DMS53 (cell line): ENCODE measurements around the gene PPP1R13B.
A peak's percentile ranks its signal among the peaks of the same experiment; 100 is the strongest.
"Not testable (repeated sequence)": the region's sequence is repeated elsewhere in the genome, so short reads cannot be mapped to it uniquely, and the experiment has no call there.

Source experiments
- DNase-seq: peaks from one replicate; lab custom pipeline; 2025; lab: John Stamatoyannopoulos, UW

Gene PPP1R13B

DNA sequence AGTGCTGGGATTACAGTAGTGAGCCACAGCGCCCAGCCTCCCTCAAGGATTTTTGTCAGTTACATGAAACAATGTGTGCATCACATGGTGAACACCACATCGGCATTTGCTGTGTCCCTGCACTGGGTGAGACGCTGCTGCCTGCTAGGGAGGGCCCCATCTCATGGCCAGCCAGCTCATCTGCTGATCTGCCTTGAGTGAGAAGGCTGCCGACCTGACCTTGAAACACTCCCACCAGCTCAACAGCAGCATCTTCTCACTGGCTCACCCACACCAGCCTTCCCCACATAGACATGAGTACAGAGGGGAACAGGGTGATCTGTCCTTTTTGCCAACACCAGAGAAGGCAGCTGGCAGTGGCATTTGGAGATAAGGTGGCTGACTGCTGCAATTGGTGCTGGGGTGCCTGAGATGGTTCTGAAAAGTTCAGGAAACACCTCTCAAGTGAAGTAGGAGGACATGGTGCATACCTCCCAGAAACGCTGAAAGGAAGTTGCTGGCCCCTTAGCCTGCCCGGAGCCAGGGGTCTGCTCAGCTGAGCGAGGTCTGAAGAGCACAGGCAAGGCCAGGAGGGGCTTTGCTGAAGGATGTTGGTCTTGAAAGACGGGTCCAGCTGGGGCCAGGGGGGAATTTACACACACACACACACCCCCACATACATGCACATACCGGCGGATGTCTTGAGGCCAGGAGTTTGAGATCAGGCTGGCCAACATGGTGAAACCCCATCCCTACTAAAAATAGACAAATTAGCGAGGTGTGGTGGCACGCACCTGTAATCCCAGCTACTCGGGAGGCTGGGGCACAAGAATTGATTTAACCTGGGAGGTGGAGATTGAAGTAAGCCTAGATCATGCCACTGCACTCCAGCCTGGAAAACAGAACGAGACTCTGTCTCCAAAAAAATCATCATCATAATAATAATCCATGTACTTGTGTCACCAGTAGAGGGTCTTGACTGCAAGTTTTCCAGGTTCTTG, 14.3 kb upstream of the PPP1R13B start:
- no peak for DNase-seq

DNA sequence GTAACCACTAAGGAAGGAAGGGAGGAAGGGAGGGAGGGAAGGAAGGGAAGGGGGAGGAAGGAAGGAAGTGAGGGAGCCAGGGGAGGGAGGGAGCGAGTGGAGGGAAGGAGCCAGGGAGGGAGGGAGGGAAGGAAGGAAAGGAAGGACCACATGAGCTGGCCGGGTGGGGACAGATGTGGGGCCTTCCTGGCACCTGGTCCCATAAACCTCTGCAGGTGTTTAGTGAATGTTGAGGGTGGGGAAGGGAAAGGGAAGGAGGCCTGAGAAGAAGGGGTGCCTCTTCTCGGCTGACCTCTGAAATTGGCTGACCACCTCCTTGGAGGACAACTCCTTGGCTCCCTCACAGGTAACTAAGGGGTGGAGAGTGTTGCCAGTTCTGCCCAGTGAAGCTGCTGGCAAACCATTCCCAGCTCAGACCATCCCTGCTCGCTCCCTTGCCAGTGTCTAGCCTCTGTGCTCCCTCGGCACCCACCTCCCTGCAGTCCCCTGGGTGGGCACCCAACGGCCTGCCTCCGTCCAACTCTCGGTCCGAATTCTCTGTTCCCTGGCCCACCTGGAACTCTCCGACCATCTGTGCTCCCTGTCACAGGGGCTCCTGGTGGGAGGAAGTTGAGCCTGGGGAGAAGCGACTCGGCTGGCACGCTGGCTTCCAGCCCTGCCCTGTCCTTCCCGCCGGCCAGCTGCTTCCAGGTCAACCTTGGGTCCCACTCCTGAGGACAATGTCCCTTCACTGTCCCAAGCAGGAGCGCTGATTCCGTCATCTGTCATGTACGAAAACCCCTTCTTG, 12.2 kb upstream of the PPP1R13B start:
- DNase-seq: no peak

DNA sequence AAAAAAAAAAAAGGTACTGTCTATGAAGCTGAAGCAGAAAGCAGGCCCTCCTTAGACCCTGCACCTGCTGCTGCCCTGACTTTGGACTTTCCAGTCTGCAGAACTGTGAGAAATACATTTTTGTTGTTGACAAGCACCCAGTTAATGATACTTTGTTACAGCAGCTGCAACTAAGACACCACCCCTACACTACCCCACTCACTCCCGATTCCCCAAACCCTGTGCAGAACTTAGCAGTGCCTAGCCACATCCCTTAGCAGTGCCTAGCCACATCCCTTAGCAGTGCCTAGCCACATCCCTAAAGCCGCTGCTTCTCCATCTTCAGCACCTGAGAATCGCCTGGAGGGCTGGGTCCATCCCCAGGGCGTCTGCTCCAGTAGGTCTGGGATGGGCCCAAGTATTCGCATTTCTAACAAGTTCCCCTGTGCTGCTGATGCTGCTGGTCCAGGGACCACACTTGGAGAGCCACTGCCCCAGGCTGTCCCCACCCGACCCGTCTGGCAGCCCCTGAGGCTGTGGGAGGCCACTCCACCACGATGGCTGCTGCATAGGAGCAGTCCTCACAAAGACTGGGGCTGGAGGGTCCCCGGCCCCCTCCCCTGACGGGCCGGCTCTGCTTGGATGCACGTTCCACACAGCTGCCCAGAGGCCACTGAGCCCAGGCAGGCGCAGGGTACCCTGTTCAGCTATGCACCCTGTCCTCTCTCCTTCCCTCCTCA, 10.8 kb upstream of the PPP1R13B start:
- no peak for DNase-seq

DNA sequence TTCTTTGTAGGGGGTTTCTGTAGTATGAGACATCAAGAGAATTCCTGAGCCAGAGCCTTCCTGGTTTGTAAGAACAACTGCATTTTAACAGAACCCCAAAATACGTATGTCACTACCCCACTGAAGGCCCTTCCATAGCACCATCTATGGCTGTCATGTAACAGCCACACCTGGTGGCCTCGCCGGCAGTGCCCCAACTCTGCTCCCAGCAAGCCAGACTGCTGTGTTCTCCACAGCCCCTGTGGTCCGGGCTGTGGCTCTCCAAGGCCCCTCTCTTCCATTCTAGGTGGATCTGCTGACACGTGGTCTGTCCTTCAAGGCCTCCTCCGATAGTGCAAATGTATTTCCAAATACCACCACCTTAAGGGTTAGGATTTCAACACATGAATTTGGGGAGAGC, 9.9 kb upstream of the PPP1R13B start:
- DNase-seq: no peak

DNA sequence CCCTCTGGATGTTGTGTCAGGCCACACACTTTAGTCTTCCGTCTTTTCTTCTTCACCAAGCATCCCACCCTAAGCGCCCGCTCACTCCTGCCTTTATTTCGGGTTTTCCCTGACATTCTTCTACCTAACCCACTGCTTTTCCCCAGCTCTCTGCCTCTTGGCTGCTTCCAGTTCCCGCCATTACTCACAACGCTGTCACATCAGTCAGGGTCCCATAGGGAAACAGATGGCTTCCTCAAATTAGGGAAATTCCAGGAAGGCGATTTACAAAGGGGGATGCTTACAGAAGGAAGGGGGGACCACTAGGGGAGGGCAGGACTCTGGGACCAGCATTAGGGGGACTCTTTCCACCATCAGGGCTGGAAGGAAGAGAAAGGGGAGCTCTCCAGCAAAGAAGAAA, 9.2 kb upstream of the PPP1R13B start:
- no peak for DNase-seq

GRCh38 chr14:103856105-103856504, 8.7 kb upstream of the PPP1R13B start:
- no peak for DNase-seq

DNA sequence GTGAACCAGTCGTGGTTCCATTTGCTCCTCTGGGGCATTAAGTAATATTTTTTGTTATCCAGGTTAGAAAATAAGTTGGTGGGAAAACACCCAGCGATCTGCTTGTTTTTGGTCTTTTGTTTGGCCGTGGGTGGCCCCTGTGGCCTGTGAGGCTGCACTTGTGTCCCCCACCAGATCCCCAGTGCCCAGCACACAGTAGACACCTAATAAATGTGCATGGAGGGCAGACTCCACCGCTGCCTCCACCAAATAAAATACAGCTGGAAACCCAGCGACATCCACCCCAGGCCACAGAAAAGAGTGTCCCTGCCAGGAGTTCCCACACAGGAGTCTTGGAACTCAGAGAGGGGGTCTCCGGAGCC, 8.3 kb upstream of the PPP1R13B start:
- DNase-seq: no peak

- DNase-seq: peak; percentile 31
Measured at GRCh38 chr14:103854822-103855733, 7.7 kb upstream of the PPP1R13B start.

- no peak for DNase-seq
Measured at GRCh38 chr14:103854017-103854808, 6.8 kb upstream of the PPP1R13B start.

DNA sequence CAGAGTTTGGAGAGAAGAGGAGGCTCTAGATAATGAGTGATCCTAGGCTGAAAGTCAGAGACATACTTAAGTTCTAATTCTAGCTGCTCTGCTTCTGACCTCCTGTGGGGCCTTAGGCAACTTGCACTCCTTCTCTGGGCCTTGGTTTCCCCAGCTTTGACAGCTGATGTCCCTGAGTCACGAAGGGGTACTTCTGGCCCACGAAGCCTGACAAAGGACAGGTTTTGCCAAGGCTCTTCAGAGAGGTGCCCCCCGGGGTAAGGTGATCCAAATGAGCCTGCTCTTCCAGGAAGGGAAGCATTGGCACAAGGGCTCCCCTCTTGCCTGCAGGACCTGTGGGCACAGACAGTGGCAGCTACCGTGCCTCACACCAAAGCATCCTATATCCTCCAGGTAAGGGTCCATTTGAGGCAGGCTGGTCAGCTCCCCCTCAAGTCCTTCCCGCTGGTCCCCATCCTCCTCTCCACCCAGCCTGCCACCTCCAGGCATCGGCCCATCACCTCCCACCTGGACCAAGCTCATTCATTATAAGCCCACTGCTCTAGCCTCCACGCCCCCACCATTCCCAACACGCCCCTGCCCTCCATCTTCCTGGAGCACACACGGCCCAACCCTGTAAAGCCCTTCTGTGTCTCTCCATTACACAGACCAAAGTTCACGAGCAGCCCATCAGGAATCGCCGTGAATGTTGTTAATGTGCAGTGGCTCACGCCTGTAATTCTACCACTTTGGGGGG, 1.9 kb upstream of the PPP1R13B start:
- no peak for DNase-seq

DNA sequence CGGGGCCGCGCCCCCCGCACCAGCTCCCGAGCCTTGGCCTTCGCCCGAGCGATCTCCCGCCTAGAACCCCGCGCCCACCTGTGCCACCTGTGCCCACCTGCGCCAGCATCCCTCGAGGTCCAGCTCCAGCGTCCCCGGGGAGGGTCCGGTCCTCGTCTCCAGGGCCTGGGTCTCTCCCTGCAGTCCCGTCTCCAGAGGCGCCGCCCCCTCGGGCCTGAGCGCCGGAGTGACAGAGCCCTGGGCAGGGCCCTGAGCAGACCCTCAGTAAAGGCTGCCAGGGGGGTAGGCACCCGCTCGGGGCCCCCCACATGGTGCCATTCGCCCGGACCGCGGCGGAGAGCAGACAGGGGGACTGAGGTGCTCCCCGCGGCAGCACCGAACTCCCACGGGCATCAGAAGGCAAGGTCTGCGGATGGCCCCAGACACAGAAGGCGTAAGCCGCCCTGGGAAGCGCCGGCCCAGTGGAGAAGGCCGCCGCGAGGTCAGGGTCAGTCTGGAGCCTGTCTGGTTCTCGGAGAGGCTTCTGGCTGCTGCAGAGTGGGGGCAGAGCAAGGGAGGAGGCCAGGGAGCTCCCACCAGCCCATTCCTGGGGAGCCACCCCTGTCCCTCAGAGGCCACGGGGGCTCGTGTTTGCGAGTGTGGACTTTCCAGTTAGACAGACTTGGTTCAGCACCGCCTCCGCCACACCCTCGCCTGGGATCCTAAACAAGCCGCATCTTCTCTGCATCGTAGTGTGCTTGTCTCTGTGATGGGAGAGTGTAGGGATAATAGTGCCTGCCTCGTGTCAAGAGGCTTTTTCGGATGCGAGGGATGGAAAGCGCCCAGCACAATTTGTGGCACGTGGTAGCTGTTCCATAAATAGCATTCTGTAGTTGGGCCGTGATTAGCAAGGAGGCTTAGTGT, 1.1 kb upstream of the PPP1R13B start:
- DNase-seq: peak; percentile 60

GRCh38 chr14:103846543-103847450, 578 bp downstream of the PPP1R13B start:
- peak; percentile 79 for DNase-seq

GRCh38 chr14:103846097-103846496, 1.3 kb downstream of the PPP1R13B start:
- DNase-seq: no peak

- no peak for DNase-seq
Measured at GRCh38 chr14:103845327-103845726, 2.0 kb downstream of the PPP1R13B start.

DNA sequence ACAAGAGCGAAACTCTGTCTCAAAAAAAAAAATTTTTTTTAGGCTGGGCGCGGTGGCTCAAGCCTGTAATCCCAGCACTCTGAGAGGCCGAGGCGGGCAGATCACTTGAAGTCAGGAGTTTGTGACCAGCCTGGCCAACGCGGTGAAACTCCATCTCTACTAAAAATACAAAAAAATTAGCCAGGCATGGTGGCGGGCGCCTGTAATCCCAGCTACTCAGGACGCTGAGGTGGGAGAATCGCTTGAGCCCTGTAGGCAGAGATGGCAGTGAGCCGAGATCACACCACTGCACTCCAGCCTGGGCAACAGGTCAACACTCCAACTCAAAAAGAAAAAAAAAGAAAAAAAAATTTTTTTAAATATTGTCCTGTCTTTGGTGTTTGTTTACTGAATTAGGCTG, 6.1 kb downstream of the PPP1R13B start:
- not testable (repeated sequence) for DNase-seq

DNA sequence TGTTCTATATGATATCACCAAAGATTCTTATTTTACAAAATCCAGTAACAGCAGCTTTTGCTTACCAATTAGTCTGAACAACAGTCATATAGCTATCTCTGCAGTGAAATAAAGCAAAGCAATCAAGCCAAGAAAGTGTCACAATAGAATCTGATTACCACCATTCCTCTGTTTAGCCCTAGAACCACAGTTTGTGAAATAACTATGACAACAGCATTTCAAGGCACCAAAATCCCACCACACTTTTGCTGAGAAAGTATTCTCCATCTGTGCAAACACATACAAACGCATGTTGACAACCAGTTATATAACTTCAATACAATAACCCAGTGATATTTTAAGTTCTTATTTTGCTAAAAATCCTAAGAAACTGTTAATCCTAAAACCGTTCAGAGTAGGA, 7.4 kb downstream of the PPP1R13B start:
- no peak for DNase-seq

GRCh38 chr14:103839579-103839978, 7.8 kb downstream of the PPP1R13B start:
- no peak for DNase-seq

DNA sequence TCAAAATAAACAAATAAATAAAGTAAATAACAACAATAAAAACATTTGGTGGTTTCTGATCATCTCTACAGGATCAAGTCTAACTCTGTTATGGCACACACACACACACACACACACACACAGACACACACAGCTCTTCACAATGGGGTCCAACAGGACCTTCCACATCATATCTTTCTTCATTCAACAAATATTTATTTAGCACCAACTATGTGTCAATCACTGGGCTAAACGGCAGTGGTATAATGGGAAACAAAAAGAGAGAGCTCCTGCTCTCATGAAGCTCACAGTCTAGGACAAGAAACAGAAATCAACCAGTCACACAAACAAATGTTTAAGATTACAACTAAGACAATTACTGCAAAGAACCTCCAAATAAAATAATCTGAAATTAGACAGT, 9.3 kb downstream of the PPP1R13B start:
- DNase-seq: no peak
